Left colon (tissue), 2 donors: ENCODE measurements around the gene DPP8. TPM values are rescaled to one million over a fixed set of nuclear protein-coding genes. Genes with fewer than 3 reads are reported as not detected.

ENCODE experiments used
- ATAC-seq: fragments of 200-7000 bp; cut with Tn5 transposase; one replicate; pipeline ENCODE4 v1.9.1; 2020; ENCODE audit warnings: mild to moderate bottlenecking, moderate library complexity
- DNase-seq, 2 donors: peaks; one replicate each; pipeline ENCODE4 v3.0.0-alpha.2; 2020
- intact Hi-C, 2 donors: fragments of 100-400 bp; cut with DNase I in 1 of 2; cut with micrococcal nuclease in 1 of 2; formaldehyde crosslinking; loops; one replicate each; pipeline versions ENCODE4 v1.11.2 to v1.14.0; 2022; cut with DNase I, micrococcal nuclease
- total RNA-seq, 2 donors: library from RNA; stranded (reverse); fragmentation: NEBNext Ultra II Directional; extraction: Animal tissue kit (Norgen Biotek cat#: 25700); gene quantifications; one replicate each; pipeline ENCODE4 v1.2.1, GENCODE V29; 2021
- donor health status: DM: no; HTN: no; CAD: no.
- donor health status: DM: yes; HTN: yes; CAD: no.

DPP8 gene
- total RNA-seq, 2 donors from 2014 or later, result 36.1 to 36.4 TPM

DNA sequence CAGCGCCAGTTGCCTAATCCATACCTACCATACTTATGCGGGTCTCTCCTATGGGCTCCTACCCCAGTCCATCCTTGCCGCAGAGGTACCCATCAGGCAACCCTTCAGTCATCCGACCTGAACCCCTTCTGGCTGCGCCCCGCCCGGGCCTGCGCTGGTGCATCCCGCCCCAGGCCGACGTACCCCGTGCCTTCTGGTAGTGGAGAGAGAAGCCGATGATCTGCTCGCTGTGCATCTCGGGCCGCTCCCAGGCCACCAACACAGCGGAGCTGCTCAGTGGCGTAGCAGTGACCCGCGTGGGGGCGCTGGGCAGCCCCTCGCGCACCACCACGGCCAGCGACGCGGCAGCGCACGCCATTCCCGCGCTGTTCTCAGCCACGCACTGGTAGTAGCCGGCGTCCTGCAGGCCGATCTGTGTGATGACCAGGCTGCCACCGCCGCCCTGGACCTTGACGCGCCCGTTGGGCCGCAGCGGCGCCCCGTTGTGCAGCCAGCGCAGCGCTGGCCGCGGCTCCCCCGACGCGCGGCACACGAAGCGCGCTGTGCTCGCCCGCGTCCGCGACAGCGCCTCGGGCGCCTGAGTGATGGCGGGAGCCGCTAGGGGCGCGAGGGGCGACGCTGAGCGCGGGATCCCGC, 121.8 kb downstream of the DPP8 start:
- DNase-seq (no peak), ATAC-seq (no peak)
- intact Hi-C loops, result no loop called here

- ATAC-seq (no peak), DNase-seq (no peak)
These were observed 122.6 kb downstream of the DPP8 start for GRCh38 chr15:65394936-65395335.

GRCh38 chr15:65394280-65394789, 123.2 kb downstream of the DPP8 start:
- ATAC-seq, result no peak
- intact Hi-C loops, result no loop called here

More at GRCh38 chr15:65394936-65395335, 122.6 kb downstream of the DPP8 start:
- intact Hi-C loops, result no loop called here

GRCh38 chr15:65393557-65393956, 123.9 kb downstream of the DPP8 start:
- no peak for DNase-seq
- no peak for ATAC-seq
- intact Hi-C loops, result no loop called here

More at GRCh38 chr15:65394280-65394789, 123.2 kb downstream of the DPP8 start:
- no peak for DNase-seq

DNA sequence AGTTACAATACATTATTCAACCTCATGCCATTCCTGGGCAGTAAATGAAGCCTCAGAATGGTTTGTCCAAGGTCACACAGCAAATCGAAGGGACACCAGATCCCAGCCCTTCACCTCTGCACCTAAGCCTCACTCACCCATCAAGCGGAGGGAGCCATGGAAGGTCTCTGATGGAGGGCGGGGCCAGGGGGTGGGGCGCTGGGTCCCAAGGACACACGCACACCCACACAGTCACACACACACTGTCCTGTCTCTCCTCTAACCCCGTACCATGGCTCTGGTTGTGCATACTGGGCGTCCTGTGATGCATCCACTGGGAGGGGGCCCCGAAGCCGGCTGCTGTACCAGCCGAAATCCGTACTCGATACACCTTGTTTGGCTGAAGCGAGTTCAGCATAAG, 124.4 kb downstream of the DPP8 start:
- DNase-seq, result no peak
- no peak for ATAC-seq
- intact Hi-C loops, result no loop called here

Other genes starting within 250 kb of the DPP8 start
- 1 to 10 TPM; 7.6 to 9.0 TPM for gene PARP16, start 230.8 kb downstream of the DPP8 start, total RNA-seq
- not detected for gene RNU5A-1, start 221.6 kb downstream of the DPP8 start, total RNA-seq
- not detected for gene RNU5B-1, start 213.0 kb downstream of the DPP8 start, total RNA-seq
- under 1 TPM in 1 of 2 donors, not detected in 1; 0.25 TPM for gene IGDCC3, start 139.7 kb downstream of the DPP8 start, total RNA-seq
- gene IGDCC4, start 94.7 kb downstream of the DPP8 start, total RNA-seq, result 1 to 10 TPM in 1 of 2 donors, under 1 TPM in 1; 0.43 to 1.7 TPM
- 10 to 100 TPM; 29.0 to 29.9 TPM for gene HACD3, start 12.8 kb upstream of the DPP8 start, total RNA-seq
- 10 to 100 TPM; 33.1 to 38.4 TPM for gene INTS14, start 93.4 kb upstream of the DPP8 start, total RNA-seq
- 1 to 10 TPM; 6.8 to 8.9 TPM for gene SLC24A1, start 104.2 kb upstream of the DPP8 start, total RNA-seq